MM.1S (cell line): ENCODE results near the gene NSMF.

Source experiments
- DNase-seq: peaks from one replicate; pipeline ENCODE4 v3.0.0-alpha.2; 2015
- H2AFZ ChIP-seq: fragments of 300-600 bp; sonication (generic); 2 replicates; pipeline ENCODE4 v1.6.0; 2016; ENCODE audit warnings: antibody characterized with exemption, low read length
- H3F3A ChIP-seq: fragments of 300-600 bp; sonication (generic); 2 replicates; pipeline ENCODE4 v1.6.1; 2016; ENCODE audit warnings: mild to moderate bottlenecking, antibody characterized with exemption, low read length, moderate library complexity, mixed read lengths; ENCODE audit not compliant: insufficient read depth
- H3K27ac ChIP-seq: fragments of 300-600 bp; sonication (generic); 2 replicates; pipeline ENCODE4 v1.5.1; 2016; ENCODE audit warnings: mild to moderate bottlenecking, low read length
- H3K27me3 ChIP-seq: fragments of 300-600 bp; sonication (generic); replicated peaks from 2 replicates; pipeline ENCODE4 v1.6.0; 2016; ENCODE audit warnings: low read length; ENCODE audit not compliant: insufficient read depth
- H3K36me3 ChIP-seq: fragments of 300-600 bp; sonication (generic); replicated peaks from 2 replicates; pipeline ENCODE4 v1.6.1; 2016; ENCODE audit warnings: mild to moderate bottlenecking, low read length, mixed read lengths; ENCODE audit not compliant: insufficient read depth
- H3K4me1 ChIP-seq: fragments of 300-600 bp; sonication (generic); 2 replicates; pipeline ENCODE4 v1.6.1; 2016; ENCODE audit warnings: low read length, mixed read lengths
- H3K4me2 ChIP-seq: fragments of 300-600 bp; sonication (generic); 2 replicates; pipeline ENCODE4 v1.6.0; 2016; ENCODE audit warnings: low read depth, low read length
- H3K4me3 ChIP-seq: fragments of 300-600 bp; sonication (generic); 2 replicates; pipeline ENCODE4 v1.5.1; 2016; ENCODE audit warnings: low read length, mixed read lengths
- H3K79me2 ChIP-seq: fragments of 300-600 bp; sonication (generic); 2 replicates; pipeline ENCODE4 v1.6.1; 2016; ENCODE audit warnings: mixed run types, low read length, mixed read lengths
- H3K9ac ChIP-seq: fragments of 300-600 bp; sonication (generic); 2 replicates; pipeline ENCODE4 v1.6.1; 2016; ENCODE audit warnings: low read length, mixed read lengths
- H3K9me2 ChIP-seq: fragments of 300-600 bp; sonication (generic); replicated peaks from 2 replicates; pipeline ENCODE4 v1.6.1; 2016; ENCODE audit warnings: mild to moderate bottlenecking, low read length, mixed read lengths; ENCODE audit not compliant: insufficient read depth
- H3K9me3 ChIP-seq: fragments of 300-600 bp; sonication (generic); replicated peaks from 2 replicates; pipeline ENCODE4 v1.6.1; 2016; ENCODE audit warnings: mild to moderate bottlenecking, low read length, mixed read lengths; ENCODE audit not compliant: insufficient read depth
- H4K20me1 ChIP-seq: fragments of 300-600 bp; sonication (generic); 2 replicates; pipeline ENCODE4 v1.6.1; 2016; ENCODE audit warnings: mild to moderate bottlenecking, low read length, moderate library complexity, mixed read lengths; ENCODE audit not compliant: insufficient read depth
- CTCF ChIP-seq: fragments of 300-600 bp; sonication (generic); IDR thresholded peaks from 2 replicates; pipeline ENCODE4 v1.5.1; 2016; ENCODE audit warnings: antibody characterized with exemption, low read length, mixed read lengths
- EZH2 ChIP-seq: fragments of 300-600 bp; sonication (generic); optimal IDR thresholded peaks from 2 replicates; pipeline ENCODE3; 2017; ENCODE audit warnings: low read depth, mild to moderate bottlenecking, antibody characterized with exemption, low read length, mixed read lengths
- EZH2phosphoT487 ChIP-seq: fragments of 300-600 bp; sonication (generic); IDR thresholded peaks from 2 replicates; pipeline ENCODE4 v1.6.1; 2018; ENCODE audit warnings: antibody characterized with exemption, low read length

Gene NSMF

GRCh38 chr9:137436761-137437600 is 22.2 kb downstream of the NSMF start:
- Histone ChIP-seq H3K9ac (no peak overlapping the region), H3K27ac (no peak overlapping the region), H3K36me3 (no peaks in the 10 kb centered on the region), H3K4me1 (no peaks in the 10 kb centered on the region), H3K9me2 (no peaks in the 10 kb centered on the region), H3K27me3 (peaks cover 76% of the 10 kb centered on the region), H3F3A (0 out of 2 replicates have a peak, but pooled peaks cover 2% of the 10 kb centered on the region), H3K4me3 (no peak overlapping the region), H3K9me3 (no peaks in the 10 kb centered on the region), H4K20me1 (no peaks in the 10 kb centered on the region), H3K79me2 (no peaks in the 10 kb centered on the region), H2AFZ (no peak overlapping the region), H3K4me2 (no peak overlapping the region)
- no peak for DNase-seq
- TF ChIP-seq EZH2phosphoT487 (no peak), CTCF (no peak), EZH2 (no peak)

GRCh38 chr9:137435980-137436760 is 23.0 kb downstream of the NSMF start:
- Histone ChIP-seq H2AFZ (no peak overlapping the region), H3K4me3 (no peak overlapping the region), H3K9ac (no peak overlapping the region), H4K20me1 (no peaks in the 10 kb centered on the region), H3K36me3 (no peaks in the 10 kb centered on the region), H3K9me3 (no peaks in the 10 kb centered on the region), H3K79me2 (no peaks in the 10 kb centered on the region), H3K27me3 (peaks cover 82% of the 10 kb centered on the region), H3F3A (no peaks in the 10 kb centered on the region), H3K4me2 (no peak overlapping the region), H3K27ac (no peak overlapping the region), H3K4me1 (no peaks in the 10 kb centered on the region), H3K9me2 (no peaks in the 10 kb centered on the region)
- TF ChIP-seq CTCF (no peak), EZH2 (no peak), EZH2phosphoT487 (no peak)
- DNase-seq: no peak

- Histone ChIP-seq H3K36me3 (no peaks in the 10 kb centered on the region), H3K9ac (no peak overlapping the region), H2AFZ (no peak overlapping the region), H3K9me3 (no peaks in the 10 kb centered on the region), H3K9me2 (no peaks in the 10 kb centered on the region), H3K4me2 (no peak overlapping the region), H3K27ac (no peak overlapping the region), H3K27me3 (peaks cover 90% of the 10 kb centered on the region), H3K4me1 (no peaks in the 10 kb centered on the region), H3K79me2 (no peaks in the 10 kb centered on the region), H4K20me1 (no peaks in the 10 kb centered on the region), H3K4me3 (no peak overlapping the region), H3F3A (no peaks in the 10 kb centered on the region)
- no peak for TF ChIP-seq CTCF
- no peak for TF ChIP-seq EZH2
- no peak for TF ChIP-seq EZH2phosphoT487
- DNase-seq: no peak
Observed at GRCh38 chr9:137435381-137435891, 23.7 kb downstream of the NSMF start.
